SK-N-MC (cell line): ENCODE measurements around the gene IARS2.

Experiments
- DNase-seq: peaks from one replicate; pipeline ENCODE4 v3.0.0-alpha.2; 2011; ENCODE audit warnings: low read depth, low spot score
- H3K27ac ChIP-seq: fragments of 200-600 bp; sonication (generic); 2 replicates; pipeline ENCODE4 v1.5.1; 2016; ENCODE audit warnings: mixed run types
- H3K36me3 ChIP-seq: fragments of 200-600 bp; sonication (generic); 2 replicates; pipeline ENCODE4 v1.6.1; 2017; ENCODE audit warnings: antibody characterized with exemption, low read length, mixed read lengths; ENCODE audit not compliant: insufficient read depth
- H3K4me3 ChIP-seq: fragments of 200-600 bp; sonication (generic); 2 replicates; pipeline ENCODE4 v1.5.1; 2016
- H3K9ac ChIP-seq: fragments of 200-600 bp; sonication (generic); 2 replicates; pipeline ENCODE4 v1.8.0; 2017; ENCODE audit warnings: mixed run types, mixed read lengths; ENCODE audit not compliant: insufficient read length
- H3K9me3 ChIP-seq: fragments of 200-600 bp; sonication (generic); 2 replicates; pipeline ENCODE4 v1.6.1; 2017; ENCODE audit warnings: low read depth, mild to moderate bottlenecking, antibody characterized with exemption, low read length, moderate library complexity, mixed read lengths
- EZH2 ChIP-seq: fragments of 200-600 bp; sonication (generic); IDR thresholded peaks from one replicate; pipeline ENCODE4 v1.6.1; 2017; ENCODE audit warnings: antibody characterized with exemption
- FOXP2 ChIP-seq: optimal IDR thresholded peaks from 2 replicates; pipeline ENCODE3; 2011; ENCODE audit warnings: mild to moderate bottlenecking, moderate library complexity; ENCODE audit not compliant: insufficient read depth; ENCODE audit errors: extremely low read length, control extremely low read depth
- POLR2AphosphoS5 ChIP-seq: IDR thresholded peaks from 2 replicates; pipeline ENCODE4 v1.6.1; 2012; ENCODE audit warnings: mild to moderate bottlenecking, low read depth, low read length, borderline replicate concordance

IARS2 gene

GRCh38 chr1:220124542-220124941, 30.6 kb downstream of the IARS2 start:
- Histone ChIP-seq H3K27ac (no peak overlapping the region), H3K36me3 (peaks cover 29% of the 10 kb centered on the region), H3K9me3 (no peaks in the 10 kb centered on the region), H3K4me3 (no peak overlapping the region), H3K9ac (no peak overlapping the region)
- DNase-seq = no peak
- TF ChIP-seq POLR2AphosphoS5 = no peak
- TF ChIP-seq EZH2 = no peak
- TF ChIP-seq FOXP2 = no peak

GRCh38 chr1:220127076-220127475, 33.1 kb downstream of the IARS2 start:
- DNase-seq = no peak
- TF ChIP-seq FOXP2 = no peak
- no peak for TF ChIP-seq POLR2AphosphoS5
- TF ChIP-seq EZH2 = no peak
- H3K9ac ChIP-seq = no peak overlapping the region
- H3K36me3 ChIP-seq = peaks cover 33% of the 10 kb centered on the region
- no peaks in the 10 kb centered on the region for H3K9me3 ChIP-seq
- no peak overlapping the region for H3K4me3 ChIP-seq
- no peak overlapping the region for H3K27ac ChIP-seq

GRCh38 chr1:220129479-220130210, 35.7 kb downstream of the IARS2 start:
- Histone ChIP-seq H3K9me3 (no peaks in the 10 kb centered on the region), H3K36me3 (peaks cover 49% of the 10 kb centered on the region), H3K27ac (no peak overlapping the region), H3K4me3 (no peak overlapping the region), H3K9ac (no peak overlapping the region)
- no peak for TF ChIP-seq POLR2AphosphoS5
- no peak for TF ChIP-seq EZH2
- no peak for TF ChIP-seq FOXP2
- no peak for DNase-seq

GRCh38 chr1:220135755-220136154, 41.8 kb downstream of the IARS2 start:
- no peak for DNase-seq
- H3K36me3 ChIP-seq = peaks cover 60% of the 10 kb centered on the region
- H3K9ac ChIP-seq = no peak overlapping the region
- H3K27ac ChIP-seq = no peak overlapping the region
- H3K4me3 ChIP-seq = no peak overlapping the region
- no peaks in the 10 kb centered on the region for H3K9me3 ChIP-seq
- TF ChIP-seq FOXP2 (no peak), EZH2 (no peak), POLR2AphosphoS5 (no peak)

- TF ChIP-seq POLR2AphosphoS5 (no peak), FOXP2 (no peak), EZH2 (no peak)
- H3K9me3 ChIP-seq = no peaks in the 10 kb centered on the region
- peaks cover 69% of the 10 kb centered on the region for H3K36me3 ChIP-seq
- no peak overlapping the region for H3K27ac ChIP-seq
- H3K4me3 ChIP-seq = no peak overlapping the region
- no peak overlapping the region for H3K9ac ChIP-seq
- no peak for DNase-seq
These were observed 43.3 kb downstream of the IARS2 start for GRCh38 chr1:220137019-220137786.

GRCh38 chr1:220139966-220140365, 46.0 kb downstream of the IARS2 start:
- Histone ChIP-seq H3K9ac (no peak overlapping the region), H3K36me3 (peaks cover 57% of the 10 kb centered on the region), H3K4me3 (no peak overlapping the region), H3K27ac (no peak overlapping the region), H3K9me3 (no peaks in the 10 kb centered on the region)
- DNase-seq = no peak
- no peak for TF ChIP-seq EZH2
- TF ChIP-seq FOXP2 = no peak
- TF ChIP-seq POLR2AphosphoS5 = no peak

GRCh38 chr1:220144051-220144450, 50.1 kb downstream of the IARS2 start:
- TF ChIP-seq EZH2 = no peak
- TF ChIP-seq POLR2AphosphoS5 = no peak
- TF ChIP-seq FOXP2 = no peak
- no peaks in the 10 kb centered on the region for H3K9me3 ChIP-seq
- no peak overlapping the region for H3K9ac ChIP-seq
- H3K4me3 ChIP-seq = no peak overlapping the region
- H3K27ac ChIP-seq = no peak overlapping the region
- peaks cover 61% of the 10 kb centered on the region for H3K36me3 ChIP-seq
- no peak for DNase-seq

- no peak overlapping the region for H3K27ac ChIP-seq
- DNase-seq = no peak
- H3K36me3 ChIP-seq = peaks cover 59% of the 10 kb centered on the region
- no peak overlapping the region for H3K9ac ChIP-seq
- no peak for TF ChIP-seq EZH2
- no peak for TF ChIP-seq POLR2AphosphoS5
- no peak for TF ChIP-seq FOXP2
- H3K9me3 ChIP-seq = no peaks in the 10 kb centered on the region
- H3K4me3 ChIP-seq = no peak overlapping the region
These were observed 55.8 kb downstream of the IARS2 start for GRCh38 chr1:220149742-220150141.
